ENCODE results near the gene SULT1A1.
"Not testable (repeated sequence)": the region's sequence is repeated elsewhere in the genome, so short reads cannot be mapped to it uniquely, and the experiment has no call there.

SULT1A1 gene

GRCh38 chr16:28586466-28586865, 23.4 kb downstream of the SULT1A1 start:
- Mint-ChIP-seq H3K4me1 (ENCODE audit: low read depth) (no peaks in the 10 kb centered on the region), H3K4me3 (no peak overlapping the region), H3K9me3 (no peaks in the 10 kb centered on the region), H3K36me3 (ENCODE audit: low read depth) (peaks cover 40% of the 10 kb centered on the region), H3K27ac (no peak overlapping the region), H3K27me3 (no peaks in the 10 kb centered on the region)

GRCh38 chr16:28585674-28586073, 24.2 kb downstream of the SULT1A1 start:
- H3K4me3 Mint-ChIP-seq = no peak overlapping the region
- H3K27ac Mint-ChIP-seq = no peak overlapping the region
- H3K4me1 Mint-ChIP-seq (ENCODE audit: low read depth) = no peaks in the 10 kb centered on the region
- H3K9me3 Mint-ChIP-seq = no peaks in the 10 kb centered on the region
- H3K27me3 Mint-ChIP-seq = no peaks in the 10 kb centered on the region
- H3K36me3 Mint-ChIP-seq (ENCODE audit: low read depth) = peaks cover 47% of the 10 kb centered on the region

- H3K36me3 Mint-ChIP-seq (ENCODE audit: low read depth) = peaks cover 42% of the 10 kb centered on the region
- H3K4me3 Mint-ChIP-seq = no peak overlapping the region
- no peaks in the 10 kb centered on the region for H3K9me3 Mint-ChIP-seq
- H3K27ac Mint-ChIP-seq = no peak overlapping the region
- H3K27me3 Mint-ChIP-seq = no peaks in the 10 kb centered on the region
- no peaks in the 10 kb centered on the region for H3K4me1 Mint-ChIP-seq (ENCODE audit: low read depth)
Observed at GRCh38 chr16:28580726-28581315, 29.0 kb downstream of the SULT1A1 start.

DNA sequence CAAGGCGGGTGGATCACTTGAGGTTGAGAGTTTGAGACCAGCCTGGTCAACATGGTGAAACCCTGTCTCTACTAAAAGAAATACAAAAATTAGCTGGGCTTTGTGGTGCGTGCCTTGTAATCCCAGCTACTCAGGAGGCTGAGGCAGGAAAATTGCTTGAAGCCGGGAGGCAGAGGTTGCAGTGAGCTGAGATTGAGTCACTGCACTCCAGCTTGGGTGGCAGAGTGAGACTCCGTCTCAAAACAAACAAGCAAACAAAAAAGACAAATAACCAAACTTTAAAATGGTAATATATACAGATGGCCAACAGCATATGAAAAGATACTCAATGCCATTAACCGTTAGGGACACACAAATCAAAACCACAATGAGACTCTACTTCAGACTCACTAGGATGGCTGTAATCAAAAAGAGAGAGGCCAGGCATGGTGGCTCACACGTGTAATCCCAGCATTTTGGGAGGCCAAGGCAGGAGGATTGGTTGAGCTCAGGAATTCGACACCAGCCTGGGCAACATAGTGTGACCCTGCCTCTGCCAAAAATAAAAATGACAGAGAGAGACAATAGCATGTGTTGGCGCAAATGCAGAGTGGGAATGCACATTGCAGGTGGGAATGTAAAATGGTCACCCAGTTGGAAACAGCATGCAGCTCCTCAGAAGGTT, 34.3 kb downstream of the SULT1A1 start:
- peaks cover 10% of the 10 kb centered on the region for H3K4me1 Mint-ChIP-seq (ENCODE audit: low read depth)
- no peak overlapping the region for H3K27ac Mint-ChIP-seq
- H3K27me3 Mint-ChIP-seq = no peaks in the 10 kb centered on the region
- no peaks in the 10 kb centered on the region for H3K9me3 Mint-ChIP-seq
- peaks cover 11% of the 10 kb centered on the region for H3K36me3 Mint-ChIP-seq (ENCODE audit: low read depth)
- no peak overlapping the region for H3K4me3 Mint-ChIP-seq

DNA sequence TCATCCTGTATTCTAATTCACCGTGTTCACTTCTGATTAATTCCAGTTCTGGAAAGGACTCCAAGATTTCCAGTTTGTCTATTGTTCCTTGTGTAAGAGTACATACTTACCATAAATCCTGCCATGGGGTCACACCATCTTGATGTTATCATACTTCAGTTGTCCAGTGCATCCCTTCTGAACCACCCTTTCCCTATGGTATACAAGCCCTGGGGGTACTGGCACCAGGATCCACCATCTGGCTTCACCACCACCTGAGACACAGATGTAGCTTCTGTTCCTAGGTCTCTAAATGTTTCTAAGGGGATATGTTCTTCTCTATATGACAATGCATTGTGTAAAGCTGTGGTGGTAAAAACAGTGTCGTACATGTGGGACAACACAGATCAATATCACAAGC, 34.9 kb downstream of the SULT1A1 start:
- H3K4me1 Mint-ChIP-seq (ENCODE audit: low read depth) = peaks cover 10% of the 10 kb centered on the region
- H3K27ac Mint-ChIP-seq = no peak overlapping the region
- peaks cover 11% of the 10 kb centered on the region for H3K36me3 Mint-ChIP-seq (ENCODE audit: low read depth)
- H3K9me3 Mint-ChIP-seq = no peaks in the 10 kb centered on the region
- no peaks in the 10 kb centered on the region for H3K27me3 Mint-ChIP-seq
- H3K4me3 Mint-ChIP-seq = no peak overlapping the region

DNA sequence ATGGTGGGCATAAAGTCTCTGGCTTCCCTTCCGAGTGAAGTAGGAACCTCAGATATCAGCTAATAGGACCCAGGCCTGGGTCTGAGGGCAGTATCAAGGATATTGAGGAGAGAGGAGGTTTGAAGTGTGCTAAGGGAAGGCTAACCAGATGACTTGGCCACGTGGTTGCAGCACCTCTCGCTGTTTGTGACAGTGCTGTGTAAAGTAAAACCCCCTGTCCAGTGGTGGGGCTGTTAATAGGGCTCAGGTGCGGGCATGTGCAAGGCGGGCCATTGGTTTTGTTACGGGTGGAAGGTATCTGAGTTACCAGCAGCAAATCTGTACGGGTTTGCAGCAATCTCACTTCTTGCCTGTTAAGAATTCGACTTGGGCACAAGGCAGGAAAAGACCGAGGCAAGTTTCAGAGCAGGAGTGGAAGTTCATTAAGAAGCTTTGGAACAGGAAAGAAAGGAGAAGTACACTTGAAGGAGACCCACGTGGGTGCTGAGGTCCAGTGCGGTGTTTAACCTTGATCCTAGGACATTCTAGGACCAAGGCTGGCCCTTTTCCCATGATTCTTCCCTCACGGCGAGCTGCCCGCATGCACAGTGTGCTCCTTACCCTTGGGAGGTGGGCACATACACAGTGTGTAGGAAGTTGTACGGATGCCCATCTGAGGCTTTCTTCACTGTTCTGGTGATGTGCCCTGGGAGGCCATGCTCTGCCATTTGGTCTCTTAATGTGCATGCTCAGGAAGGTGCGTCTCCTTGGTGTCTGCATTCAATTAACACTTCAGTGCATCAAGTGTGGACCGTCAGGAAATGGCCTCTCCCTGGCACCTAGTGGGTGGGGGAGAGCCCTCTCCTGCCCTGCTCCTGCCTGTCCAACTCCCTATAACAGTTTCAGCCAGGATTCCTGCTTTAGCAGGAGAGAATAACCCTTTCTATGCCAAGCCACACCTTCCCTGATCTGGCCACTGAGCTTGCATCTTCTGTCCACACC, 35.8 kb downstream of the SULT1A1 start:
- H3K4me1 Mint-ChIP-seq (ENCODE audit: low read depth) = peaks cover 10% of the 10 kb centered on the region
- H3K4me3 Mint-ChIP-seq = no peak overlapping the region
- no peaks in the 10 kb centered on the region for H3K27me3 Mint-ChIP-seq

GRCh38 chr16:28572696-28573510, 36.9 kb downstream of the SULT1A1 start:
- Mint-ChIP-seq H3K9me3 (no peaks in the 10 kb centered on the region), H3K27ac (peak overlapping the region; percentile 26), H3K4me1 (ENCODE audit: low read depth) (peaks cover 10% of the 10 kb centered on the region), H3K4me3 (no peak overlapping the region), H3K36me3 (ENCODE audit: low read depth) (peaks cover 8% of the 10 kb centered on the region), H3K27me3 (no peaks in the 10 kb centered on the region)

More for the DNA sequence above, 35.8 kb downstream of the SULT1A1 start:
- no peaks in the 10 kb centered on the region for H3K9me3 Mint-ChIP-seq
- peaks cover 11% of the 10 kb centered on the region for H3K36me3 Mint-ChIP-seq (ENCODE audit: low read depth)
- H3K27ac Mint-ChIP-seq = no peak overlapping the region

DNA sequence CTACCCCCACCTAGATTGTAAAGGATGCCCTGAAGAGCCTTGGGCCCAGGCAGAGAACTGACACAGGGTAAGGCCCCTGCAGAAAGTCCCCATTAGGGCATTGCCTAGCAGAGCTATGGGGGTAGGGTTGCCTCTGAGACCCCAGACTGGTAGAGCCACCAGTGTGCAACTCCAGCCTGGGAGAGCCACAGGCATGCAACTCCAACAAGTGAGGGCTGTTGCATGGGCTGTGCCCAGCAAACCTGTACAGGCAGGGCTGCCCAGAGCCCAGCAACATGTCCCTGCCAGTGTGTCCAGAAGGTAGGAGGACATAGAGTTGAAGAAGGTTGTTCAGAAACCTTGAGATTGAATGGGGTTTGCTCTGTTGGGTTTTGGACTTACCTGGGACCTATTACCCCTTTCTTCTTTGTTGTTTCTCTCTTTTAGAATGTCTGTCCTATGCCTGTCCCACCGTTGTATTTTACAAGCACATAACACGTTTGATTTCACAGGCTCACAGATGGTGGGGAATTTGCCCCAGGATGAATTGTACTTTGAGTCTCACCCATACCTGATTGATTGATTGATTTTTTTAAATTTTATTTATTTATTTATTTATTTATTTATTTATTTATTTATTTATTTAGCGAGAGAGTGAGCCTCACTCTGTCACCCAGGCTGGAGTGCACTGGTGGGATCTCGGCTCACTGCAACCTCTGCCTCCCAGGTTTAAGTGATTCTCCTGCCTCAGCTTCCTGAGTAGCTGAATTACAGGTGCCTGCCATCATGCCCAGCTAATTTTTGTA, 39.7 kb downstream of the SULT1A1 start:
- Mint-ChIP-seq H3K9me3 (peaks cover 7% of the 10 kb centered on the region), H3K27ac (no peak overlapping the region), H3K27me3 (no peaks in the 10 kb centered on the region), H3K36me3 (ENCODE audit: low read depth) (peaks cover 22% of the 10 kb centered on the region), H3K4me3 (no peak overlapping the region), H3K4me1 (ENCODE audit: low read depth) (peaks cover 14% of the 10 kb centered on the region)

DNA sequence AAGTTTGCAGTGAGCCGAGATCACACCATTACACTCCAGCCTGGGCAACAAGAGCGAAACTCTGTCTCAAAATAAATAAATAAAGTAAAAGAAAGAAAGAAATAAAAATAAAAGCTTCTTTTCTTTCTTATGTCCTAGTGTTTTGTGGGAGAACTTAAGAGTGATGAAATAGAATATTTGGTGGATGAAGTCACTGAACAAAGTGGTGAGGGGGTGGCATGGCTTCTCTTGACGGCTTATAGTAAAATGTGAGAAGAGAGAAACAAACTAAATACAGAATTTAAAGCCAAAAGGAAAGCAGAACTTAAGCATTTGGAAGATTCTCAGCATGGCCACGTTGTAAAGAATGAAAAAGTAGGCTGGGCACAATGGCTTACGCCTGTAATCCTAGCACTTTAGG, 40.8 kb downstream of the SULT1A1 start:
- Mint-ChIP-seq H3K9me3 (peaks cover 7% of the 10 kb centered on the region), H3K36me3 (ENCODE audit: low read depth) (peaks cover 28% of the 10 kb centered on the region), H3K27ac (no peak overlapping the region), H3K27me3 (no peaks in the 10 kb centered on the region), H3K4me3 (no peak overlapping the region), H3K4me1 (ENCODE audit: low read depth) (peaks cover 13% of the 10 kb centered on the region)

DNA sequence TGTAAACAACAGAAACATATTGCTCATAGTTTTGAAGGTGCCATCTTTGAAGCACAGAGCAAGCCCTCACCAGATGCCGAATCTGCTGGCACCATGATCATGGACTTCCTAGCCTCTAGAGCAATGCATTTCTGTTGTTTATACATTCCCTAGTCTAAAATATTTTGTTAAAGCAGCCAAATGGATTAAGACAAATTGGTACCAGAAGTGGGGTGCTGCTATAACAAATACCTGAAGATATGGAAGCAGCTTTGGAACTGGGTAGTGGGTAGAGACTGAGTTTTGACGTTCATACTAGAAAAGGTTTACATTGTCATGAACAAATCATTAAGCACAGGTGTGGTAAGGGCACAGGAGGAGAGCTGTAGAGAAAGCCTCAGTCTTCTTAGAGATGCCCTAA, 42.6 kb downstream of the SULT1A1 start:
- H3K9me3 Mint-ChIP-seq = peaks cover 7% of the 10 kb centered on the region
- peaks cover 28% of the 10 kb centered on the region for H3K36me3 Mint-ChIP-seq (ENCODE audit: low read depth)
- H3K27me3 Mint-ChIP-seq = no peaks in the 10 kb centered on the region
- no peak overlapping the region for H3K4me3 Mint-ChIP-seq
- H3K27ac Mint-ChIP-seq = no peak overlapping the region
- H3K4me1 Mint-ChIP-seq (ENCODE audit: low read depth) = peaks cover 13% of the 10 kb centered on the region

- not testable (repeated sequence) for H3K27me3 Mint-ChIP-seq, H3K27ac Mint-ChIP-seq, H3K9me3 Mint-ChIP-seq, H3K4me3 Mint-ChIP-seq
- Mint-ChIP-seq H3K36me3 (ENCODE audit: low read depth) (peaks cover 28% of the 10 kb centered on the region), H3K4me1 (ENCODE audit: low read depth) (peaks cover 17% of the 10 kb centered on the region)
Observed at GRCh38 chr16:28566233-28566925, 43.5 kb downstream of the SULT1A1 start.

- peaks cover 29% of the 10 kb centered on the region for H3K4me1 Mint-ChIP-seq (ENCODE audit: low read depth)
- H3K27ac Mint-ChIP-seq = no peak overlapping the region
- peaks cover 7% of the 10 kb centered on the region for H3K9me3 Mint-ChIP-seq
- no peaks in the 10 kb centered on the region for H3K27me3 Mint-ChIP-seq
- peaks cover 42% of the 10 kb centered on the region for H3K36me3 Mint-ChIP-seq (ENCODE audit: low read depth)
- H3K4me3 Mint-ChIP-seq = no peak overlapping the region
Observed at GRCh38 chr16:28563218-28563617, 46.6 kb downstream of the SULT1A1 start.

DNA sequence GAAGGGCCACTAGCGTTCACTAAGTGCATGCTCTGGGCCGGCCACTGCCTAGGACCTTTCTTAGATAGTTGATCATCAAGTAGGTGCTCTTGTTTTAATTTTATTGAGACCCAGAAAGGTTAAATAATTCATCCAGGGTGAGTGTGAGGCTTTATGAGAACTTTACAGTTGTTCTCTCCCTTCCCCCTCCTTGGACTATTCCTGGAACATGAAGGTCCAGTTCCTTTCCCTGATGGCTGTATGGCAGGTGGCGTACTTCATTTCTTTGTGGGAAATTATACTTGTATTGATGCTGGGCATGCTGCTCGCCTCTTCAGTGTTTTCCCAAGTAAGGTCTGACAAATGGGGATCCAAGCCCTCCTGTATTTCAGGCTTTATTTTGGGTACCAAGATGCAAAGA, 47.6 kb downstream of the SULT1A1 start:
- Mint-ChIP-seq H3K36me3 (ENCODE audit: low read depth) (peaks cover 41% of the 10 kb centered on the region), H3K4me3 (no peak overlapping the region), H3K4me1 (ENCODE audit: low read depth) (peaks cover 30% of the 10 kb centered on the region), H3K9me3 (peaks cover 2% of the 10 kb centered on the region), H3K27me3 (no peaks in the 10 kb centered on the region), H3K27ac (no peak overlapping the region)

All from stimulated activated naive CD8-positive, alpha-beta T cell treated with anti-CD3 and anti-CD28 coated beads, Interleukin-15, Interleukin-2, amounts not matched to agents 100 ng/mL and 50 ng/mL, for 24 hours (primary cell).